HG03103 (cell line): ENCODE data around the gene DMXL2.
"Not testable (repeated sequence)": the region's sequence is repeated elsewhere in the genome, so short reads cannot be mapped to it uniquely, and the experiment has no call there.

Source experiments
- ATAC-seq: cut with Tn5 transposase; IDR thresholded peaks from one replicate; pipeline ENCODE4 v1.9.1; 2021; ENCODE audit warnings: low read depth; ENCODE audit not compliant: unreplicated experiment

Gene DMXL2

GRCh38 chr15:51425517-51426040, 197.0 kb downstream of the DMXL2 start:
- ATAC-seq, result no peak

GRCh38 chr15:51424780-51425179, 197.8 kb downstream of the DMXL2 start:
- no peak for ATAC-seq

- ATAC-seq, result not testable (repeated sequence)
These were observed 199.5 kb downstream of the DMXL2 start for GRCh38 chr15:51423040-51423439.

- no peak for ATAC-seq
These were observed 206.4 kb downstream of the DMXL2 start for GRCh38 chr15:51416129-51416528.

GRCh38 chr15:51414256-51414860, 208.2 kb downstream of the DMXL2 start:
- no peak for ATAC-seq

- ATAC-seq, result no peak
These were observed 216.7 kb downstream of the DMXL2 start for GRCh38 chr15:51405693-51406523.

GRCh38 chr15:51403946-51404695, 218.4 kb downstream of the DMXL2 start:
- ATAC-seq, result no peak

- no peak for ATAC-seq
These were observed 219.3 kb downstream of the DMXL2 start for GRCh38 chr15:51403072-51403878.

- no peak for ATAC-seq
These were observed 220.6 kb downstream of the DMXL2 start for GRCh38 chr15:51401872-51402517.

GRCh38 chr15:51401051-51401780, 221.4 kb downstream of the DMXL2 start:
- no peak for ATAC-seq

- ATAC-seq, result no peak
These were observed 223.9 kb downstream of the DMXL2 start for GRCh38 chr15:51398626-51399025.
